GM23338 (cell line): ENCODE measurements around the gene ZFHX3. TPM values are rescaled to one million over a fixed set of nuclear protein-coding genes. Genes with fewer than 3 reads are reported as not detected.

Experiments used
- ATAC-seq: fragments of 200-7000 bp; cut with Tn5 transposase; 3 replicates; pipeline ENCODE4 v1.9.1; 2020
- DNase-seq: peaks from one replicate; pipeline ENCODE4 v3.0.0-alpha.2; 2015; ENCODE audit warnings: low spot score
- H2AFZ ChIP-seq: fragments of 200-600 bp; sonication (generic); 2 replicates; pipeline ENCODE4 v1.8.0; 2016; ENCODE audit warnings: antibody characterized with exemption, mild to moderate bottlenecking, moderate library complexity
- H3F3A ChIP-seq: fragments of 200-600 bp; sonication (generic); replicated peaks from 2 replicates; pipeline ENCODE4 v1.8.0; 2017; ENCODE audit warnings: antibody characterized with exemption, mixed run types, low read depth
- H3K27ac ChIP-seq: fragments of 200-600 bp; sonication (generic); 2 replicates; pipeline ENCODE4 v1.6.1; 2016; ENCODE audit warnings: low read depth
- H3K27me3 ChIP-seq: fragments of 200-600 bp; sonication (generic); 2 replicates; pipeline ENCODE4 v1.8.0; 2016; ENCODE audit warnings: mild to moderate bottlenecking, mixed run types, moderate library complexity; ENCODE audit not compliant: insufficient read depth
- H3K36me3 ChIP-seq: fragments of 200-600 bp; sonication (generic); 2 replicates; pipeline ENCODE4 v1.8.0; 2016; ENCODE audit warnings: mild to moderate bottlenecking; ENCODE audit not compliant: insufficient read depth
- H3K4me1 ChIP-seq: fragments of 200-600 bp; sonication (generic); 2 replicates; pipeline ENCODE4 v1.8.0; 2016; ENCODE audit warnings: mild to moderate bottlenecking, moderate library complexity; ENCODE audit not compliant: insufficient read depth
- H3K4me2 ChIP-seq: fragments of 200-600 bp; sonication (generic); 2 replicates; pipeline ENCODE4 v1.7.1; 2017; ENCODE audit warnings: mixed run types
- H3K4me3 ChIP-seq: fragments of 200-600 bp; sonication (generic); 2 replicates; pipeline ENCODE4 v1.6.1; 2016; ENCODE audit warnings: mixed run types
- H3K79me2 ChIP-seq: fragments of 200-600 bp; sonication (generic); replicated peaks from 2 replicates; pipeline ENCODE4 v1.8.0; 2017; ENCODE audit warnings: mild to moderate bottlenecking; ENCODE audit not compliant: insufficient read depth
- H3K9me2 ChIP-seq: fragments of 200-600 bp; sonication (generic); 2 replicates; pipeline ENCODE4 v1.8.0; 2017; ENCODE audit not compliant: insufficient read depth
- H4K20me1 ChIP-seq: fragments of 200-600 bp; sonication (generic); replicated peaks from 2 replicates; pipeline ENCODE4 v1.8.0; 2017; ENCODE audit warnings: mild to moderate bottlenecking; ENCODE audit not compliant: insufficient read depth
- H3K27ac Mint-ChIP-seq: 2 replicates; pipeline ENCODE4 v1.8.0; 2020; ENCODE audit warnings: inconsistent platforms, mild to moderate bottlenecking, moderate library complexity, mixed read lengths
- H3K27me3 Mint-ChIP-seq: 3 replicates; pipeline ENCODE4 v1.8.0; 2022; ENCODE audit warnings: low read depth, mild to moderate bottlenecking, moderate library complexity, mixed read lengths, inconsistent platforms; ENCODE audit not compliant: insufficient read depth, poor library complexity
- H3K36me3 Mint-ChIP-seq: 3 replicates; pipeline ENCODE4 v1.8.0; 2021; ENCODE audit warnings: low read depth, mild to moderate bottlenecking, inconsistent platforms, moderate library complexity, mixed read lengths
- H3K4me1 Mint-ChIP-seq: 3 replicates; pipeline ENCODE4 v1.8.0; 2020; ENCODE audit warnings: mild to moderate bottlenecking, inconsistent platforms, mixed read lengths
- H3K4me3 Mint-ChIP-seq: 3 replicates; pipeline ENCODE4 v1.8.0; 2021; ENCODE audit warnings: moderate library complexity, mild to moderate bottlenecking, inconsistent platforms, mixed read lengths
- H3K9me3 Mint-ChIP-seq: 3 replicates; pipeline ENCODE4 v1.8.0; 2020; ENCODE audit warnings: moderate library complexity, mild to moderate bottlenecking, inconsistent platforms, mixed read lengths
- CREB1 ChIP-seq: fragments of 250-450 bp; sonication (Bioruptor Pico); IDR thresholded peaks from 2 replicates; pipeline ENCODE4 v1.5.0; 2020; ENCODE audit warnings: low read depth, mild to moderate bottlenecking, moderate library complexity
- EZH2 ChIP-seq: fragments of 200-600 bp; sonication (generic); IDR thresholded peaks from one replicate; pipeline ENCODE4 v1.8.0; 2017; ENCODE audit warnings: antibody characterized with exemption, mild to moderate bottlenecking, low read depth; ENCODE audit not compliant: unreplicated experiment
- EZH2phosphoT487 ChIP-seq: fragments of 200-600 bp; sonication (generic); IDR thresholded peaks from one replicate; pipeline ENCODE4 v1.8.1; 2018; ENCODE audit warnings: antibody characterized with exemption; ENCODE audit not compliant: unreplicated experiment
- JUNB ChIP-seq: IDR thresholded peaks from one replicate; pipeline ENCODE4 v1.6.1; 2016; ENCODE audit warnings: antibody characterized with exemption; ENCODE audit not compliant: unreplicated experiment
- NANOG ChIP-seq: IDR thresholded peaks from 2 replicates; pipeline ENCODE4 v1.6.1; 2016; ENCODE audit warnings: antibody characterized with exemption, borderline replicate concordance
- POLR2AphosphoS5 ChIP-seq: IDR thresholded peaks from 2 replicates; pipeline ENCODE4 v1.6.1; 2016; ENCODE audit warnings: antibody characterized with exemption, low read depth
- STAT1 ChIP-seq: IDR thresholded peaks from one replicate; pipeline ENCODE4 v1.6.1; 2016; ENCODE audit warnings: antibody characterized with exemption; ENCODE audit not compliant: unreplicated experiment
- ZNF114 ChIP-seq: fragments of 250-450 bp; sonication (Bioruptor Pico); IDR thresholded peaks from 2 replicates; pipeline ENCODE4 v1.5.0; 2020; ENCODE audit warnings: mild to moderate bottlenecking, moderate library complexity
- ZNF331 ChIP-seq: fragments of 250-450 bp; sonication (Bioruptor Pico); IDR thresholded peaks from 2 replicates; pipeline ENCODE4 v1.5.0; 2020; ENCODE audit warnings: low read depth, mild to moderate bottlenecking, moderate library complexity
- polyA plus RNA-seq: library from polyadenylated mRNA; unstranded; fragments of >200 nt; fragmentation: Nextera tagmentation; extraction: Ambion mirVana; gene quantifications from 2 replicates; pipeline ENCODE4 v1.2.1, GENCODE V29; 2016
- total RNA-seq: library from RNA; depleted of rRNA; stranded (reverse); fragments of >200 nt; shearing (Covaris generic); gene quantifications from 2 replicates; pipeline ENCODE4 v1.2.3, GENCODE V29; 2014
- TF ChIP-seq, protein P1 (sequence below), 2 experiments: fragments of 200-600 bp in 1 of 2; sonication (generic) in 1 of 2; conservative IDR thresholded peaks; 2 replicates each; pipeline versions ENCODE4 v1.5.1 to v1.6.1; 2016 to 2017; ENCODE audit warnings: antibody characterized with exemption in 2 of 2, low read depth in 2 of 2, mild to moderate bottlenecking in 2 of 2, moderate library complexity in 1 of 2
- TF ChIP-seq, protein P2 (sequence below): fragments of 250-450 bp; sonication (Bioruptor Pico); IDR thresholded peaks from 2 replicates; pipeline ENCODE4 v1.5.0; 2020; ENCODE audit warnings: mild to moderate bottlenecking, moderate library complexity
- TF ChIP-seq, protein P3 (sequence below): IDR thresholded peaks from 2 replicates; pipeline ENCODE4 v1.6.1; 2016; ENCODE audit warnings: antibody characterized with exemption
- TF ChIP-seq, protein P4 (sequence below): IDR thresholded peaks from one replicate; pipeline ENCODE4 v1.6.1; 2018; ENCODE audit warnings: antibody characterized with exemption; ENCODE audit not compliant: unreplicated experiment

ZFHX3 gene
- total and polyA plus RNA-seq, 2 experiments from 2014 or later: 1.0 to 1.5 TPM

DNA sequence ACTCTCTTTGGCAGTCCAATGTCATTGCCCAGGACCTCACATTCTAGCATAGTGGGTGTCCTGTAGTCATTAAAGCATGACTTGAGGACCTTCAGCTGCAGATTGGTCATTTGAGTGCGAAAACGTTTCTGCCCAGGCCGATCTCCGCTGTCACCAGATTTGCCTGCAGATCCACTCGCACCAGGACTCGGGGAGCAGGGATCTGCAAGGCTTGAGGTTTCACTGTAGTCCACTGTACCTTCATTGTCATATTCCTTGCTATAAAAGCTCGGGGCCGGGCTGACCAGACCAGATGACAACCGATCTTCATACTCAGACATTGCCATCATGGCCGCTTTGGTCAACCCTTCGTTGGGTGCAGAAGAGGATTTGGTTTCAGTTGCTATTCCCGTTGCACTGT lies 254.2 kb downstream of the ZFHX3 start (continued):
- TF ChIP-seq EZH2phosphoT487: no peak

DNA sequence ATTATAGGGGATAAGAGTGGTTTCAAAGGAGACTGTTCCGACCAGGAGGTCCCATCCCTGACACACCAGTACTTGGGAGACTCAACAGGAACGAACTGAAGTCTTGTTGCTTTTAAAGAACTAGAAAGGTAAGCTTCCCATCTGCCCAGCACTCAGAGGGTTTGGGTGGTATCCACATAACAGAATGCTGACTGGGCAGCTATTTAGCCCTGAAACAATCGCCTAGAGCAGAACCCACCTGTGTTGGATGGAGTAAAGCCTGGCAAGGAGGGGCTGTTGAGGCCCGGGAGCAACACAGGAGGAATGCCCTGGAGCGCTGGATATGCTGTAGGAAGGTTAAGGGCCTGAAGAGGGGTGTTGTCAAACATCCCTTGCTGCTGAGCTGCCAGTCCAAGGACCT lies 254.9 kb downstream of the ZFHX3 start:
- H2AFZ ChIP-seq: no peak overlapping the region
- DNase-seq (no peak), ATAC-seq (no peak)
- H3K79me2 ChIP-seq: no peaks in the 10 kb centered on the region
- peaks cover 5% of the 10 kb centered on the region; the same call in 1 of the 2 replicates for H3K27me3 ChIP-seq
- H3K36me3 ChIP-seq: no peaks in the 10 kb centered on the region
- no peak overlapping the region for H3K4me2 ChIP-seq
- H3K36me3 Mint-ChIP-seq: no peaks in the 10 kb centered on the region
- no peaks in the 10 kb centered on the region for H3K9me3 Mint-ChIP-seq
- H4K20me1 ChIP-seq: no peaks in the 10 kb centered on the region
- TF ChIP-seq POLR2AphosphoS5 (no peak), CREB1 (no peak), JUNB (no peak), STAT1 (no peak), ZNF331 (no peak), NANOG (no peak), ZNF114 (CRISPR knock-in tag) (no peak), EZH2phosphoT487 (no peak), EZH2 (no peak)
- TF ChIP-seq, protein P1, sequence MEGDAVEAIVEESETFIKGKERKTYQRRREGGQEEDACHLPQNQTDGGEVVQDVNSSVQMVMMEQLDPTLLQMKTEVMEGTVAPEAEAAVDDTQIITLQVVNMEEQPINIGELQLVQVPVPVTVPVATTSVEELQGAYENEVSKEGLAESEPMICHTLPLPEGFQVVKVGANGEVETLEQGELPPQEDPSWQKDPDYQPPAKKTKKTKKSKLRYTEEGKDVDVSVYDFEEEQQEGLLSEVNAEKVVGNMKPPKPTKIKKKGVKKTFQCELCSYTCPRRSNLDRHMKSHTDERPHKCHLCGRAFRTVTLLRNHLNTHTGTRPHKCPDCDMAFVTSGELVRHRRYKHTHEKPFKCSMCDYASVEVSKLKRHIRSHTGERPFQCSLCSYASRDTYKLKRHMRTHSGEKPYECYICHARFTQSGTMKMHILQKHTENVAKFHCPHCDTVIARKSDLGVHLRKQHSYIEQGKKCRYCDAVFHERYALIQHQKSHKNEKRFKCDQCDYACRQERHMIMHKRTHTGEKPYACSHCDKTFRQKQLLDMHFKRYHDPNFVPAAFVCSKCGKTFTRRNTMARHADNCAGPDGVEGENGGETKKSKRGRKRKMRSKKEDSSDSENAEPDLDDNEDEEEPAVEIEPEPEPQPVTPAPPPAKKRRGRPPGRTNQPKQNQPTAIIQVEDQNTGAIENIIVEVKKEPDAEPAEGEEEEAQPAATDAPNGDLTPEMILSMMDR (conservative IDR thresholded peaks at IDR 0.05; ENCODE audit: low read depth in 2 of 2): no peak
- TF ChIP-seq, protein P2, sequence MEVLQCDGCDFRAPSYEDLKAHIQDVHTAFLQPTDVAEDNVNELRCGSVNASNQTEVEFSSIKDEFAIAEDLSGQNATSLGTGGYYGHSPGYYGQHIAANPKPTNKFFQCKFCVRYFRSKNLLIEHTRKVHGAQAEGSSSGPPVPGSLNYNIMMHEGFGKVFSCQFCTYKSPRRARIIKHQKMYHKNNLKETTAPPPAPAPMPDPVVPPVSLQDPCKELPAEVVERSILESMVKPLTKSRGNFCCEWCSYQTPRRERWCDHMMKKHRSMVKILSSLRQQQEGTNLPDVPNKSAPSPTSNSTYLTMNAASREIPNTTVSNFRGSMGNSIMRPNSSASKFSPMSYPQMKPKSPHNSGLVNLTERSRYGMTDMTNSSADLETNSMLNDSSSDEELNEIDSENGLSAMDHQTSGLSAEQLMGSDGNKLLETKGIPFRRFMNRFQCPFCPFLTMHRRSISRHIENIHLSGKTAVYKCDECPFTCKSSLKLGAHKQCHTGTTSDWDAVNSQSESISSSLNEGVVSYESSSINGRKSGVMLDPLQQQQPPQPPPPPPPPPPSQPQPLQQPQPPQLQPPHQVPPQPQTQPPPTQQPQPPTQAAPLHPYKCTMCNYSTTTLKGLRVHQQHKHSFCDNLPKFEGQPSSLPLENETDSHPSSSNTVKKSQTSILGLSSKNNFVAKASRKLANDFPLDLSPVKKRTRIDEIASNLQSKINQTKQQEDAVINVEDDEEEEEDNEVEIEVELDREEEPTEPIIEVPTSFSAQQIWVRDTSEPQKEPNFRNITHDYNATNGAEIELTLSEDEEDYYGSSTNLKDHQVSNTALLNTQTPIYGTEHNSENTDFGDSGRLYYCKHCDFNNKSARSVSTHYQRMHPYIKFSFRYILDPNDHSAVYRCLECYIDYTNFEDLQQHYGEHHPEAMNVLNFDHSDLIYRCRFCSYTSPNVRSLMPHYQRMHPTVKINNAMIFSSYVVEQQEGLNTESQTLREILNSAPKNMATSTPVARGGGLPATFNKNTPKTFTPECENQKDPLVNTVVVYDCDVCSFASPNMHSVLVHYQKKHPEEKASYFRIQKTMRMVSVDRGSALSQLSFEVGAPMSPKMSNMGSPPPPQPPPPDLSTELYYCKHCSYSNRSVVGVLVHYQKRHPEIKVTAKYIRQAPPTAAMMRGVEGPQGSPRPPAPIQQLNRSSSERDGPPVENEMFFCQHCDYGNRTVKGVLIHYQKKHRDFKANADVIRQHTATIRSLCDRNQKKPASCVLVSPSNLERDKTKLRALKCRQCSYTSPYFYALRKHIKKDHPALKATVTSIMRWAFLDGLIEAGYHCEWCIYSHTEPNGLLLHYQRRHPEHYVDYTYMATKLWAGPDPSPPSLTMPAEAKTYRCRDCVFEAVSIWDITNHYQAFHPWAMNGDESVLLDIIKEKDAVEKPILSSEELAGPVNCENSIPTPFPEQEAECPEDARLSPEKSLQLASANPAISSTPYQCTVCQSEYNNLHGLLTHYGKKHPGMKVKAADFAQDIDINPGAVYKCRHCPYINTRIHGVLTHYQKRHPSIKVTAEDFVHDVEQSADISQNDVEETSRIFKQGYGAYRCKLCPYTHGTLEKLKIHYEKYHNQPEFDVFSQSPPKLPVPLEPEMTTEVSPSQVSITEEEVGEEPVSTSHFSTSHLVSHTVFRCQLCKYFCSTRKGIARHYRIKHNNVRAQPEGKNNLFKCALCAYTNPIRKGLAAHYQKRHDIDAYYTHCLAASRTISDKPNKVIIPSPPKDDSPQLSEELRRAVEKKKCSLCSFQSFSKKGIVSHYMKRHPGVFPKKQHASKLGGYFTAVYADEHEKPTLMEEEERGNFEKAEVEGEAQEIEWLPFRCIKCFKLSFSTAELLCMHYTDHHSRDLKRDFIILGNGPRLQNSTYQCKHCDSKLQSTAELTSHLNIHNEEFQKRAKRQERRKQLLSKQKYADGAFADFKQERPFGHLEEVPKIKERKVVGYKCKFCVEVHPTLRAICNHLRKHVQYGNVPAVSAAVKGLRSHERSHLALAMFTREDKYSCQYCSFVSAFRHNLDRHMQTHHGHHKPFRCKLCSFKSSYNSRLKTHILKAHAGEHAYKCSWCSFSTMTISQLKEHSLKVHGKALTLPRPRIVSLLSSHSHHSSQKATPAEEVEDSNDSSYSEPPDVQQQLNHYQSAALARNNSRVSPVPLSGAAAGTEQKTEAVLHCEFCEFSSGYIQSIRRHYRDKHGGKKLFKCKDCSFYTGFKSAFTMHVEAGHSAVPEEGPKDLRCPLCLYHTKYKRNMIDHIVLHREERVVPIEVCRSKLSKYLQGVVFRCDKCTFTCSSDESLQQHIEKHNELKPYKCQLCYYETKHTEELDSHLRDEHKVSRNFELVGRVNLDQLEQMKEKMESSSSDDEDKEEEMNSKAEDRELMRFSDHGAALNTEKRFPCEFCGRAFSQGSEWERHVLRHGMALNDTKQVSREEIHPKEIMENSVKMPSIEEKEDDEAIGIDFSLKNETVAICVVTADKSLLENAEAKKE: no peak
- TF ChIP-seq, protein P3, sequence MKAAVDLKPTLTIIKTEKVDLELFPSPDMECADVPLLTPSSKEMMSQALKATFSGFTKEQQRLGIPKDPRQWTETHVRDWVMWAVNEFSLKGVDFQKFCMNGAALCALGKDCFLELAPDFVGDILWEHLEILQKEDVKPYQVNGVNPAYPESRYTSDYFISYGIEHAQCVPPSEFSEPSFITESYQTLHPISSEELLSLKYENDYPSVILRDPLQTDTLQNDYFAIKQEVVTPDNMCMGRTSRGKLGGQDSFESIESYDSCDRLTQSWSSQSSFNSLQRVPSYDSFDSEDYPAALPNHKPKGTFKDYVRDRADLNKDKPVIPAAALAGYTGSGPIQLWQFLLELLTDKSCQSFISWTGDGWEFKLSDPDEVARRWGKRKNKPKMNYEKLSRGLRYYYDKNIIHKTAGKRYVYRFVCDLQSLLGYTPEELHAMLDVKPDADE: no peak
- TF ChIP-seq, protein P4, sequence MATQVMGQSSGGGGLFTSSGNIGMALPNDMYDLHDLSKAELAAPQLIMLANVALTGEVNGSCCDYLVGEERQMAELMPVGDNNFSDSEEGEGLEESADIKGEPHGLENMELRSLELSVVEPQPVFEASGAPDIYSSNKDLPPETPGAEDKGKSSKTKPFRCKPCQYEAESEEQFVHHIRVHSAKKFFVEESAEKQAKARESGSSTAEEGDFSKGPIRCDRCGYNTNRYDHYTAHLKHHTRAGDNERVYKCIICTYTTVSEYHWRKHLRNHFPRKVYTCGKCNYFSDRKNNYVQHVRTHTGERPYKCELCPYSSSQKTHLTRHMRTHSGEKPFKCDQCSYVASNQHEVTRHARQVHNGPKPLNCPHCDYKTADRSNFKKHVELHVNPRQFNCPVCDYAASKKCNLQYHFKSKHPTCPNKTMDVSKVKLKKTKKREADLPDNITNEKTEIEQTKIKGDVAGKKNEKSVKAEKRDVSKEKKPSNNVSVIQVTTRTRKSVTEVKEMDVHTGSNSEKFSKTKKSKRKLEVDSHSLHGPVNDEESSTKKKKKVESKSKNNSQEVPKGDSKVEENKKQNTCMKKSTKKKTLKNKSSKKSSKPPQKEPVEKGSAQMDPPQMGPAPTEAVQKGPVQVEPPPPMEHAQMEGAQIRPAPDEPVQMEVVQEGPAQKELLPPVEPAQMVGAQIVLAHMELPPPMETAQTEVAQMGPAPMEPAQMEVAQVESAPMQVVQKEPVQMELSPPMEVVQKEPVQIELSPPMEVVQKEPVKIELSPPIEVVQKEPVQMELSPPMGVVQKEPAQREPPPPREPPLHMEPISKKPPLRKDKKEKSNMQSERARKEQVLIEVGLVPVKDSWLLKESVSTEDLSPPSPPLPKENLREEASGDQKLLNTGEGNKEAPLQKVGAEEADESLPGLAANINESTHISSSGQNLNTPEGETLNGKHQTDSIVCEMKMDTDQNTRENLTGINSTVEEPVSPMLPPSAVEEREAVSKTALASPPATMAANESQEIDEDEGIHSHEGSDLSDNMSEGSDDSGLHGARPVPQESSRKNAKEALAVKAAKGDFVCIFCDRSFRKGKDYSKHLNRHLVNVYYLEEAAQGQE: no peak
- peaks cover 7% of the 10 kb centered on the region for H3K4me1 Mint-ChIP-seq
- H3K4me3 Mint-ChIP-seq: no peak overlapping the region
- no peaks in the 10 kb centered on the region; the same call in 1 of the 2 replicates for H3K9me2 ChIP-seq
- no peak overlapping the region for H3K4me3 ChIP-seq
- peaks cover 9% of the 10 kb centered on the region for H3K27me3 Mint-ChIP-seq
- H3K27ac ChIP-seq: no peak overlapping the region
- H3F3A ChIP-seq: no peaks in the 10 kb centered on the region
- no peaks in the 10 kb centered on the region for H3K4me1 ChIP-seq
- H3K27ac Mint-ChIP-seq: no peak overlapping the region
